Effector memory CD8-positive, alpha-beta T cell (primary cell): ENCODE data around the gene BCL2L11.

Source experiments
- ATAC-seq: fragments of 150-1000 bp; cut with Tn5 transposase; replicated peaks from 2 replicates; pipeline ENCODE4 v1.10.0; 2021; ENCODE audit warnings: mild to moderate bottlenecking, moderate library complexity
- DNase-seq, 3 experiments: peaks; one replicate each; pipeline ENCODE4 v3.0.0; 2021
- H3K27ac Mint-ChIP-seq, 2 donors: one replicate each; pipeline ENCODE4 v1.8.0; 2022; ENCODE audit warnings: mild to moderate bottlenecking in 2 of 2, mixed read lengths in 2 of 2, moderate library complexity in 2 of 2
- H3K27me3 Mint-ChIP-seq, 2 donors: one replicate each; pipeline ENCODE4 v1.8.0; 2022; ENCODE audit warnings: mixed read lengths in 2 of 2
- H3K36me3 Mint-ChIP-seq: one replicate; pipeline ENCODE4 v1.8.0; 2022; ENCODE audit warnings: mild to moderate bottlenecking, moderate library complexity, mixed read lengths; ENCODE audit not compliant: insufficient read depth
- H3K4me1 Mint-ChIP-seq, 2 donors: one replicate each; pipeline ENCODE4 v1.8.0; 2022; ENCODE audit warnings: low read depth in 2 of 2, mixed read lengths in 2 of 2
- H3K4me3 Mint-ChIP-seq, 2 donors: one replicate each; pipeline ENCODE4 v1.8.0; 2022; ENCODE audit warnings: mild to moderate bottlenecking in 2 of 2, mixed read lengths in 2 of 2, moderate library complexity in 2 of 2
- H3K9me3 Mint-ChIP-seq, 2 donors: one replicate each; pipeline ENCODE4 v1.8.0; 2022; ENCODE audit warnings: mixed read lengths in 2 of 2

BCL2L11 gene

DNA sequence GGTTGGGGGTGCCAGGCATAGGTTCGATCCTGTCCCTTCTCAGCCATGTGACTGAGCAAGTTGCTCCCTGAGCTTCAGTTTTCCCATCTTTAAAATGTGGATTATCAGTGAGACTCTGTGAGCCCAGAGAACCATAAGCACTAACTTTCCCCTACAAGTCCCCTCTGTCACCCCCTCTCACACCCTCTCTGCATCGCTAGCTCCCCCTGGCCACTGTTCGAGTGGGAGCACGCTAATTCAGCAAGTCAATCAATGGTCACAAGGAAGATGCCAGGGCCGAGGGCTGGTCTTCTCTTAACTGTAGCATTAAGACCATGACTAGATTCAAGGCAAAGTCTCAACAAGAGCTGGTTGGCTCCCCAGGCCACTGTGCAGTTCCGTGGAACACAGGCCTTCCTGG, 66.2 kb downstream of the BCL2L11 start:
- H3K9me3 Mint-ChIP-seq, result no peaks in the 10 kb centered on the region
- DNase-seq, result no peak
- no peak overlapping the region for H3K4me3 Mint-ChIP-seq
- no peaks in the 10 kb centered on the region for H3K36me3 Mint-ChIP-seq
- peaks cover 0 to 5% of the 10 kb centered on the region in 2 donors for H3K27me3 Mint-ChIP-seq
- no peak for ATAC-seq
- no peaks in the 10 kb centered on the region for H3K4me1 Mint-ChIP-seq
- no peak overlapping the region for H3K27ac Mint-ChIP-seq

DNA sequence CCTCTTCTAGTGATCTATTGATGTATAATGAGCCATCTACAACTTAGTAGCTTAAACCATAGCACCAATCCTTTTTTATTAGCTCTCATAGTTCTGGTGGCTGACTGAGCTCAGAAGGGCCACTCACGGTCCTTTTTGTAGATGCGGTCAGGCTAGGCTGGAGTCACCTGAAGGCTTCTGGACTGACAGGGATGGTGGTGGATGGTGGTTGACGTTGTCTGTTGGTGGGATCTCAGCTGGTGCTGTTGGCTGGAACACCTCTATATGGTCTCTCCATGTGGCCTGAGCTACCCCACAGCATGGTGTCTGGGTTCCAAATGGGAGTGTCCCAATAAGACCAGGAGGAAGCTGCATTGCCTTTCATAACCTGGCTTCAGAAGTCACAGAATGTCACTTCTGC, 68.0 kb downstream of the BCL2L11 start:
- H3K27ac Mint-ChIP-seq, result no peak overlapping the region
- ATAC-seq (no peak), DNase-seq (no peak)
- peaks cover 0 to 5% of the 10 kb centered on the region in 2 donors for H3K27me3 Mint-ChIP-seq
- H3K36me3 Mint-ChIP-seq, result peaks cover 4% of the 10 kb centered on the region
- no peak overlapping the region for H3K4me3 Mint-ChIP-seq
- no peaks in the 10 kb centered on the region for H3K9me3 Mint-ChIP-seq
- no peaks in the 10 kb centered on the region for H3K4me1 Mint-ChIP-seq

DNA sequence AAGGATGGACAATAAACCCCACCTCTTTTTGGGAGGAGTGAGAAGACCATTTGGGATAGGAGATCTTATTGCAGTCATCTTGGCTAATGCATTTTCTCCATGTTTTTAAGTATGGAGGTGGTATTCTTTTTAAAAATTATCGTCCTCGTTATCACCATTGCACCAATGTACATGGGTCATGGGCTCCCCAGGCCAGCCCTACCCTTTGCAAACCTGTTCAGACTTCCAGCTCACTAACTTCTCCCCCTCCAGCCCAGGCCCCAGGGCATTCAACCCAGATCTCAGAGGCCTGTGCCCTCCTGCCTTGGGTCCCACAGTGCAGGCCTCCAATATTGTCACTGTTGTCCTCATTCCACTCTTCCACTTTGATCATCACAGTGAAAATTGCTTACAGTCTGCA, 68.4 kb downstream of the BCL2L11 start:
- no peaks in the 10 kb centered on the region for H3K9me3 Mint-ChIP-seq
- DNase-seq, result no peak
- peaks cover 0 to 5% of the 10 kb centered on the region in 2 donors for H3K27me3 Mint-ChIP-seq
- H3K36me3 Mint-ChIP-seq, result peaks cover 4% of the 10 kb centered on the region
- no peaks in the 10 kb centered on the region for H3K4me1 Mint-ChIP-seq
- no peak overlapping the region for H3K4me3 Mint-ChIP-seq
- ATAC-seq, result no peak
- no peak overlapping the region for H3K27ac Mint-ChIP-seq

DNA sequence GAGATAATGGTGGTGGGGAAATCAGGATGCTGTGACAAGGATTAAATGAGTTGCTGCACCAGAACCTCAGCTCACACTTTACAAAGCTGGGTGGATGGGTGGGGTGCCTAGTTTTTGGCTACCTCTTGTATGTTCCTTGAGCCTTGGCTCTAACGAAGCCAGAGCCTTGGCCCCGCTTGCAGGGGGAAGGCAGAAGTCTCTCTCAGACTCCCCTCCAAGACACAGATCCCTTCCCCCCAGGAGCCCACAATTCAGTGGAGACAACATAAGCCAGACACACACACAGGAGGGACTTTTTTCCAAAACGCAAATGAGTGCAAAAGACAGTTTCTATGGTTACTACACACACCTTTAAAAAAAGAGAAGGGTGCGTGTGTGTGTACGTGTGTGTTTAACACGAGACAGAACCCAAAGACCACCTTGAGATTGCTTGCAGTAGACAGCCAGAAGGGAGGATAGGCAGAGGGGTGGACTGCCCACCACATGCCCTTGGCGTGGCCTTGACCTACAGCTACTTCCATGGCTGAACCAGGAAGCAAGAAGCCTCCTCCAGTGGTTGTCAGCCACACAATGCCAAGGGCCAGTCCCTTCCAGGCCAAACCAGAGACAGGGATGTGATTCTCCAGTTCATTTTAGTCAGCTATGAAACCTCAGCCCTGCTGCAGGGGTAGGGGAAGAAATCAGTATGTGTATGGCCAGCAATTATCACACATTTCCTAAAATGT, 70.3 kb downstream of the BCL2L11 start:
- ATAC-seq (no peak), DNase-seq (no peak)
- H3K27me3 Mint-ChIP-seq, result peaks cover 0 to 5% of the 10 kb centered on the region in 2 donors
- H3K9me3 Mint-ChIP-seq, result no peaks in the 10 kb centered on the region
- no peak overlapping the region for H3K4me3 Mint-ChIP-seq
- H3K27ac Mint-ChIP-seq, result no peak overlapping the region
- H3K36me3 Mint-ChIP-seq, result peaks cover 4% of the 10 kb centered on the region
- peaks cover 12 to 14% of the 10 kb centered on the region in 2 donors for H3K4me1 Mint-ChIP-seq

DNA sequence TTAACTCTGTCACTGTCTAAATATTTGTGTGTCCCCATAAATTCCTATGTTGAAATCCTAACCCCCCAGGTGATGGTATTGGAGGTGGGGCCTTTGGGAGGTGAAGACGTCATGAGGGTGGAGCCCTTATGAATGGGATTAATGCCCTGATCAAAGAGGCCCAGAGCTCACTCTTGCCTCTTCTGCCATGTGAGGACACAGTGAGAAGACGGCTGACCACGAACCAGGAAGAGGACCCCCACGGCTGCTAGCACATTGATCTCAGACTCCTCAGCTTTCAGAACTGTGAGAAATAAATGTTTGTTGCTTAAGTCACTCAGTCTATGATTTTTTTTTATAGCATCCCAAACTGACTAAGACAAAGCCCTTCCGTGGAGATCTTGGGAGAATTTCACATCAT, 71.2 kb downstream of the BCL2L11 start:
- H3K27ac Mint-ChIP-seq, result no peak overlapping the region
- ATAC-seq (no peak), DNase-seq (no peak)
- peaks cover 4% of the 10 kb centered on the region for H3K36me3 Mint-ChIP-seq
- no peaks in the 10 kb centered on the region for H3K9me3 Mint-ChIP-seq
- H3K27me3 Mint-ChIP-seq, result peaks cover 0 to 2% of the 10 kb centered on the region in 2 donors
- peaks cover 19 to 20% of the 10 kb centered on the region in 2 donors for H3K4me1 Mint-ChIP-seq
- H3K4me3 Mint-ChIP-seq, result no peak overlapping the region

DNA sequence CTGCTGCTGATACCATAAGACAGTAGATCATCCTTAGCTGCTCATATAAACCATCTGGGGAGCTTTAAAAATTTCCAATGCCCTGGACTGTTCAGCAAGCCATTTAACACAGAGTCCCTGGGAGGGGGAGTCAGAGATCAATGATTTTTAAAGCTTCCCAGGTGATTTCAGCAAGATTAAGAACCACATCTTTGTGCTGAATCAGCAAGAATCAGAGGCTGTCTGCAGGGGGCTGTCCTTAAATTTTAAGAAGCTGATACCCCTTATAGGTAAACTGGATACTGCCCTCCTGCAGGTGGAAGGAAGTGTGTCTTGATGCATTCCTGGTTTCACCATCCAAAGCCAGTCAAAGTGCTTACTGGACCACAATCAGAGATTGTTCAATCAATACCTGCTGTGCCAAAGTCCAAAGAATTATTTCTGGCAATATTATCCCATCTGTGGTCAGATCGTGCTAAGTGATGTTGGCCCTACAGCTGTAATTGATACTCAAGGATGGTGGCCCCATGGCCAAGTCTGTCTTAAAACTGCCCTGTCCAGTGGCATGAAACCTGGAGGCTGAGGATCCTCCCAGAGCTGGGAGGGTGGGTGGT, 72.2 kb downstream of the BCL2L11 start:
- Mint-ChIP-seq H3K36me3 (peaks cover 4% of the 10 kb centered on the region), H3K4me3 (no peak overlapping the region), H3K27ac (no peak overlapping the region), H3K9me3 (no peaks in the 10 kb centered on the region), H3K4me1 (peaks cover 20 to 23% of the 10 kb centered on the region in 2 donors), H3K27me3 (no peaks in the 10 kb centered on the region)
- DNase-seq, result no peak
- no peak for ATAC-seq

DNA sequence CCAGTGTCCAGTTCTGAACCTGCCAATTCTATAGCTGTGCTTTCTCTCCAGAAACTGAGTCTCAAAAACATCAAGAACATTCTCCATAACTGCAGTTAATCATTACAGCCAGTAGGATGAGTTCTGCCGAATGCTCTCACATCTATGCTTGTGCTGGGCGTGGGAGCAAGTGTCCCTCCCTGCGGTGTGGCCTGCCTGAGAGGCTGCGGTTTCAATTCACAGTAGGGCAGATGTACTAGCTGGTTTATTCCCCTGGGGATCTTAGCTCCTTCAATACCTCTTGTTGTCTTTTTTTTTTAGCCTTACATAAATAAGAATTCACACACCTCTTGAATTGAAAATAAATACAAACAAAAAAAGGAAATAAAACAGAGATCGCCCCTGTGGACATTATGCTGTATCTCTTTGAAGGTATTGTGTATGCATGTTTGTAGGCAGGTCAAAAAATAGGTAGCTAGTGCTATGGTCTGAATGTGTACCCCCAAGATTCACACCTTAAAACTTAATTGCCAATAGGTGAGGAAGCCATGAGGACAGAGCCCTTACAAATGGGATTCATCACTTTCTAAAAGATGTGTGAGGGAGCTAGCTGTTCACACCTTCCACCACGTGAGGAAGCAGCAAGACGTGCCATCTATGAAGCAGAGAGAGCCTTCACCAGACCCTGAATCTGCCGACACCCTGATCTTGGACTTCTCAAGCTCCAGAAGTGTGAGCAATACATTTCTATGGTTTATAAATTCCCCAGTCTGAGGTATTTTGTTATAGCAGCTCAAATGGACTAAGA, 74.3 kb downstream of the BCL2L11 start:
- peaks cover 20 to 23% of the 10 kb centered on the region in 2 donors for H3K4me1 Mint-ChIP-seq

DNA sequence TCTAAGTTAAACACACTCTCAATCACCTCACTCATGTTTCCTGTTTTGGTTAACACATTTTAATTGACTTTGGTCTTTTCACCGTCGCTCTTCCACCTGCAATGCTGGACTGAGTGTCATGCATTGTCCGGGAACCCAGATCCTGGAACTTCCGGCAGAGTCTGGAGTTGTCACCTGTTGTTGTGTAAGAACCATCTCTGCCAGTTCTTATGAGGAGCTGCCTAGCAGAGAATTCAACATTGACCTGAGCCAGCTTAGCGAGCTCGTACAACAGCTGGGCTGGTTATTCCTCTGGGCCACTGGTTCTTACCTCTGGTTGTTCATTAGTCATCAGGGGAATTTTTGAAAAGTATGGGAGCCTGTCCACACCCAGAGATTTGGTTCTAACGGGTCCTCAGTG, 75.7 kb downstream of the BCL2L11 start:
- H3K27ac Mint-ChIP-seq, result no peak overlapping the region
- peak overlapping the region; percentile 50 to 59 for H3K4me3 Mint-ChIP-seq
- no peaks in the 10 kb centered on the region for H3K27me3 Mint-ChIP-seq
- DNase-seq (no peak), ATAC-seq (peak; percentile 64)
- H3K9me3 Mint-ChIP-seq, result no peaks in the 10 kb centered on the region
- peaks cover 4% of the 10 kb centered on the region for H3K36me3 Mint-ChIP-seq
- peaks cover 24 to 30% of the 10 kb centered on the region in 2 donors for H3K4me1 Mint-ChIP-seq

More for the DNA sequence above, 74.3 kb downstream of the BCL2L11 start:
- no peaks in the 10 kb centered on the region for H3K9me3 Mint-ChIP-seq
- H3K27ac Mint-ChIP-seq, result peak overlapping the region in 1 of 2 donors; percentile 44
- no peaks in the 10 kb centered on the region for H3K27me3 Mint-ChIP-seq
- ATAC-seq, result peak; percentile 56
- no peak for DNase-seq
- peak overlapping the region in 1 of 2 donors; percentile 59 for H3K4me3 Mint-ChIP-seq
- peaks cover 4% of the 10 kb centered on the region for H3K36me3 Mint-ChIP-seq

DNA sequence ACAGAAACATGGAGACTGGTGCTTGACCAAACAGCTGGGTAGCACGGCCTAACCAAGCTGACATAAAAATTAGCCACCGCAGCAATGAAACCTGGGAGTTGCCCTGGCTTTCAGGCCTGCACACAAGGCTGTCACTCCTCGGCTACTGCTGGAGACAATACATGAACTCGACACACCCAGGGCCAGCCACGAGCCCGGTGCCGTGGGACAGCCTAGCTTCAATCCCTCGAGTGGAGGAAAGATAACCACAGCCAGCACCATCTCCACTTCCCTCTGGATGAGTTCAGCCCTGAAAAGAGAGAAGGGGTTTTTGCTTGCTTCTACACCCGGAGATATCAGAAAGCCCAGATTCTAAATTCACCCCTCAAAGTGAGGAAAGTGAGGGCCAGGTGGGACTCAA, 78.0 kb downstream of the BCL2L11 start:
- ATAC-seq (no peak), DNase-seq (no peak)
- Mint-ChIP-seq H3K4me1 (peaks cover 24 to 30% of the 10 kb centered on the region in 2 donors), H3K27ac (no peak overlapping the region), H3K36me3 (no peaks in the 10 kb centered on the region), H3K4me3 (no peak overlapping the region), H3K27me3 (no peaks in the 10 kb centered on the region), H3K9me3 (no peaks in the 10 kb centered on the region)

DNA sequence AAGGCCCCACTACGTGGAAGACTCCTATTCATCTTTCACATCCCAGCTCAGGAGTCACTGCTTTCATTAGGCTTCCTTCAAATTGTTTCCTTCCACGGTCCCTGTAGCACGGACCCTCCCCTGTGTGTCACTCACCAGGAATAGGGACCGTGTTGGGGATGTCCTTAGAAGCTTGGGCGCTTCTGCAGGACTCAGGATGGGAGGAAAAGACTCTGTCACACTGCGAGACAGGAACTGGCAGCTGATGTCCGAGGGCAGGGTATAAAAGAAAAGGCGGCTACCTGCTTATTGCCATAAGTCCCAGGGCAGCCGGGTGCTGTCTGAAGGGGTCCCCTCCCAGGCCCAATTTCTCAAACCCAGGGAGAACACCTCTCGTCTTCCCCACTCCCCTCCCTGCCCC, 79.1 kb downstream of the BCL2L11 start:
- ATAC-seq (no peak), DNase-seq (no peak)
- peaks cover 22 to 29% of the 10 kb centered on the region in 2 donors for H3K4me1 Mint-ChIP-seq
- no peaks in the 10 kb centered on the region for H3K36me3 Mint-ChIP-seq
- H3K9me3 Mint-ChIP-seq, result no peaks in the 10 kb centered on the region
- no peaks in the 10 kb centered on the region for H3K27me3 Mint-ChIP-seq
- peak overlapping the region in 1 of 2 donors; percentile 7 for H3K27ac Mint-ChIP-seq
- H3K4me3 Mint-ChIP-seq, result no peak overlapping the region

DNA sequence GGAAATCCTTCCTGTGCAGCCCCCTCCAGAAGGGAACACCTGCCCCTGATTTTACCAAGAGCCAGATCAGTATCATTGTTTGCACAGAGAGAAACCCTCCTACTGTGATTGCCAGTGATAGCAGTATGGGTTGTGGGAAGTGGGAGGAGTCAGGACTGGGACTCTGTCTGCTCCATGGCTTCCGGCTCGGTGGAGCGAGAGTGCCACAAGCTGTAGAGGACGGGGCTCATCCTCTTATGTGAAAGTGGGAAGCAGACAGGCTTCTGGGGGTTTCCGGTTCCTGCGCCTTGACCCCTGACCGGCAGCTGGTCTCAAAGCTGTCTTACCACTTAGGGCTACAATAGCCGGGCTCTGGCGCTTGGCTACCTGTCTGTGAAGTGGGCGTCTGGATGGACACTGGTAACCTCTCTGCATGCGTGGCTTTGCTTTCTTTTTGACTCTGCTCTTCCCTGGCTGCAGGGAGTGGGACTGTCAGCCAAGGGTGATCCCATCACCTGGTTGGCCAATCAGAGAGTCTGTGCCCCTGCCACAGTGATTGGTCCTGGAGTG, 79.7 kb downstream of the BCL2L11 start:
- Mint-ChIP-seq H3K9me3 (no peaks in the 10 kb centered on the region), H3K4me3 (no peak overlapping the region), H3K27me3 (no peaks in the 10 kb centered on the region), H3K36me3 (no peaks in the 10 kb centered on the region), H3K27ac (no peak overlapping the region), H3K4me1 (peaks cover 17 to 24% of the 10 kb centered on the region in 2 donors)
- ATAC-seq, result no peak
- no peak for DNase-seq

DNA sequence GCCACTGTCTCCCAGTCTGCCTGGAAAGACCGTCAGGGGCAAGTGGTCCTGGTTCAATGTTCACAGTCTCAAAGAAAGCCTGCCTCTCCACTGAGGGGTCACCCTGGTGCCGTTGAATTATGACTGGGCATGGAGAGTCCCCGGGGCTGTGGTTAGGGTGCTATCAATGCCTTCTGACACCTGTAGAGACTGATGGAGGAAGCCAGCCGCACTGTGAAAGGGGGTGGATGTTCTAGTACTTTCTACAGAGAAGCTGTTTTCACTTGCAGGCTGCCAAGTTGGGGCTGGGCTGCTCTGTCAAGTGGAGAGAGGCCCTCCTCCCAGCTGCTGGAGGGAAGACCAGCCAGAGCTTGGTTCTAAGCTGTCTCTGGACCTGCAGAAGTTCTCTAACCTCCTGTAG, 80.5 kb downstream of the BCL2L11 start:
- no peak for DNase-seq
- H3K27ac Mint-ChIP-seq, result no peak overlapping the region
- H3K4me1 Mint-ChIP-seq, result peaks cover 9 to 18% of the 10 kb centered on the region in 2 donors
- H3K36me3 Mint-ChIP-seq, result no peaks in the 10 kb centered on the region
- ATAC-seq, result peak; percentile 47
- H3K27me3 Mint-ChIP-seq, result no peaks in the 10 kb centered on the region
- no peak overlapping the region for H3K4me3 Mint-ChIP-seq
- no peaks in the 10 kb centered on the region for H3K9me3 Mint-ChIP-seq

DNA sequence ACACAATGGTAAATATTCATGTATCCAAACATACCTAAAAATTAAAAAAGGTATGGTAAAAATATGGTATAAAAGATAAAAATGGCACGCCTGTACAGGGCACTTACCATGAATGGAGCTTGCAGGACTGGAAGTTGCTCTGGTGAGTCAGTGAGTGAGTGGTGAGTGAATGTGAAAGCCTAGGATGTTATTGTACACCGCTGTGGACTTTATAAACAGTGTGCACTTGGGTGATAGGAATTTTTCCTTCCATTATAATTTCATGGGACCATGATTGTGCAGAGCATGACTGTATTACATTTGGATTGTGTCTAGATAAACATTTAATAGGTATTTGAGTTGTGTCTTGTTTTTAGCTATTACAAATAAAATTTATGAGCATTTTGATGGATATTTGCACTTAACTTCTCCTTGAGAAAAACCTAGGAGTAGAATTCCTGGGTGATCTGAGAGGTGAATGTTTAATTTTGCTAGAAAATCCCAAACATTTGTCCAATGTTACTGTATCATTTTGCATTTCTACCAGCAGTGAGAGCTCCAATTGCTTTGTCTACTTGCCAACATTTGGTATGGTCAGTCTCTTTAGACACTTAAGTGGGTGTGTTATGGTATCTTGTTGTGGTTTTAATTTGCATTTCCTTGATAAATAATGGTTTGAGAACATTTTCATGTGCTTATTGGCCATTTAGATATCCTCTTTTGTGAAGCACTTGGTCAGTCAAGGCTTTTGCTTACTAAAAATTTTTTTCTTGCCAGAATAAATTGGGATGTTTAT, 81.7 kb downstream of the BCL2L11 start:
- ATAC-seq (no peak), DNase-seq (no peak)
- H3K27ac Mint-ChIP-seq, result no peak overlapping the region
- no peaks in the 10 kb centered on the region for H3K36me3 Mint-ChIP-seq
- no peaks in the 10 kb centered on the region for H3K27me3 Mint-ChIP-seq
- peaks cover 4 to 7% of the 10 kb centered on the region in 2 donors for H3K4me1 Mint-ChIP-seq
- no peaks in the 10 kb centered on the region for H3K9me3 Mint-ChIP-seq
- no peak overlapping the region for H3K4me3 Mint-ChIP-seq
